Glutamatergic neuron (in vitro differentiated cells): ENCODE results near the gene BBS12. TPM values are rescaled to one million over a fixed set of nuclear protein-coding genes. Genes with fewer than 3 reads are reported as not detected.

Source experiments
- DNase-seq: peaks from one replicate; pipeline ENCODE4 v3.0.0; 2022
- H3K27ac Mint-ChIP-seq: one replicate; pipeline ENCODE4 v1.8.0; 2020; ENCODE audit warnings: mild to moderate bottlenecking, mixed read lengths, inconsistent platforms; ENCODE audit not compliant: unreplicated experiment
- H3K27me3 Mint-ChIP-seq: one replicate; pipeline ENCODE4 v1.8.0; 2020; ENCODE audit warnings: mild to moderate bottlenecking, moderate library complexity, mixed read lengths, inconsistent platforms; ENCODE audit not compliant: unreplicated experiment
- H3K36me3 Mint-ChIP-seq: one replicate; pipeline ENCODE4 v1.8.0; 2020; ENCODE audit warnings: mild to moderate bottlenecking, mixed read lengths, inconsistent platforms; ENCODE audit not compliant: unreplicated experiment
- H3K4me1 Mint-ChIP-seq: one replicate; pipeline ENCODE4 v1.8.0; 2020; ENCODE audit warnings: mild to moderate bottlenecking, low read depth, mixed read lengths, inconsistent platforms; ENCODE audit not compliant: unreplicated experiment
- H3K4me3 Mint-ChIP-seq: one replicate; pipeline ENCODE4 v1.8.0; 2020; ENCODE audit warnings: mild to moderate bottlenecking, mixed read lengths, inconsistent platforms; ENCODE audit not compliant: unreplicated experiment
- H3K9me3 Mint-ChIP-seq: one replicate; pipeline ENCODE4 v1.8.0; 2020; ENCODE audit warnings: mild to moderate bottlenecking, moderate library complexity, mixed read lengths, inconsistent platforms; ENCODE audit not compliant: unreplicated experiment
- total RNA-seq: library from RNA; stranded (reverse); fragmentation: NEBNext Ultra II Directional; extraction: Animal tissue kit (Norgen Biotek cat#: 25700); gene quantifications from one replicate; pipeline ENCODE4 v1.2.1, GENCODE V29; 2021; ENCODE audit not compliant: unreplicated experiment
- TF ChIP-seq, protein P1 (sequence below): fragments of 200-600 bp; sonication (generic); IDR thresholded peaks from one replicate; pipeline ENCODE4 v1.5.0; 2021; ENCODE audit not compliant: partially characterized antibody, unreplicated experiment

Gene BBS12
- total RNA-seq, 1 donor from 2014 or later: 2.8 TPM

DNA sequence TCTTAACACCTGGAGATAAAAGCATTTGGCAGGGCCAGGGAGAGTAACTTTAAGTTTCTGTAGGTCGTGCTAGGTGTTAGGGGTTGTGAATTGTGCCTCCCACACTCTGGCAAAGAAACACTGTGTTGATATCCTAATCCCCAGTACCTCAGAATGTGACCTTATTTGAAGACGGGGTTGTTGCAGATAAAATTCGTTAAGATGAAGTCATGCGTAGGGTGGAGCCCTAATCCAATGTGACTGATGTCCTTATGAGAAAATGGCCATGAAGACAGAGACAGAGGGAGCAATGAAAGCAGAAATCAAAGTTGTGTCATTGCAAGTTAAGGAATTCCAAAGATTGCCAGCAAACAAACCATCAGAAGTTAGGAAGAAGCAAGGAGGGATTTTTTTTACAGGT, 40.5 kb upstream of the BBS12 start:
- H3K27me3 Mint-ChIP-seq: no peaks in the 10 kb centered on the region
- no peak overlapping the region for H3K4me3 Mint-ChIP-seq
- no peak for DNase-seq
- H3K9me3 Mint-ChIP-seq: no peaks in the 10 kb centered on the region
- TF ChIP-seq, protein P1, sequence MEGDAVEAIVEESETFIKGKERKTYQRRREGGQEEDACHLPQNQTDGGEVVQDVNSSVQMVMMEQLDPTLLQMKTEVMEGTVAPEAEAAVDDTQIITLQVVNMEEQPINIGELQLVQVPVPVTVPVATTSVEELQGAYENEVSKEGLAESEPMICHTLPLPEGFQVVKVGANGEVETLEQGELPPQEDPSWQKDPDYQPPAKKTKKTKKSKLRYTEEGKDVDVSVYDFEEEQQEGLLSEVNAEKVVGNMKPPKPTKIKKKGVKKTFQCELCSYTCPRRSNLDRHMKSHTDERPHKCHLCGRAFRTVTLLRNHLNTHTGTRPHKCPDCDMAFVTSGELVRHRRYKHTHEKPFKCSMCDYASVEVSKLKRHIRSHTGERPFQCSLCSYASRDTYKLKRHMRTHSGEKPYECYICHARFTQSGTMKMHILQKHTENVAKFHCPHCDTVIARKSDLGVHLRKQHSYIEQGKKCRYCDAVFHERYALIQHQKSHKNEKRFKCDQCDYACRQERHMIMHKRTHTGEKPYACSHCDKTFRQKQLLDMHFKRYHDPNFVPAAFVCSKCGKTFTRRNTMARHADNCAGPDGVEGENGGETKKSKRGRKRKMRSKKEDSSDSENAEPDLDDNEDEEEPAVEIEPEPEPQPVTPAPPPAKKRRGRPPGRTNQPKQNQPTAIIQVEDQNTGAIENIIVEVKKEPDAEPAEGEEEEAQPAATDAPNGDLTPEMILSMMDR: no peak
- H3K36me3 Mint-ChIP-seq: no peaks in the 10 kb centered on the region
- H3K4me1 Mint-ChIP-seq: no peaks in the 10 kb centered on the region
- no peak overlapping the region for H3K27ac Mint-ChIP-seq

DNA sequence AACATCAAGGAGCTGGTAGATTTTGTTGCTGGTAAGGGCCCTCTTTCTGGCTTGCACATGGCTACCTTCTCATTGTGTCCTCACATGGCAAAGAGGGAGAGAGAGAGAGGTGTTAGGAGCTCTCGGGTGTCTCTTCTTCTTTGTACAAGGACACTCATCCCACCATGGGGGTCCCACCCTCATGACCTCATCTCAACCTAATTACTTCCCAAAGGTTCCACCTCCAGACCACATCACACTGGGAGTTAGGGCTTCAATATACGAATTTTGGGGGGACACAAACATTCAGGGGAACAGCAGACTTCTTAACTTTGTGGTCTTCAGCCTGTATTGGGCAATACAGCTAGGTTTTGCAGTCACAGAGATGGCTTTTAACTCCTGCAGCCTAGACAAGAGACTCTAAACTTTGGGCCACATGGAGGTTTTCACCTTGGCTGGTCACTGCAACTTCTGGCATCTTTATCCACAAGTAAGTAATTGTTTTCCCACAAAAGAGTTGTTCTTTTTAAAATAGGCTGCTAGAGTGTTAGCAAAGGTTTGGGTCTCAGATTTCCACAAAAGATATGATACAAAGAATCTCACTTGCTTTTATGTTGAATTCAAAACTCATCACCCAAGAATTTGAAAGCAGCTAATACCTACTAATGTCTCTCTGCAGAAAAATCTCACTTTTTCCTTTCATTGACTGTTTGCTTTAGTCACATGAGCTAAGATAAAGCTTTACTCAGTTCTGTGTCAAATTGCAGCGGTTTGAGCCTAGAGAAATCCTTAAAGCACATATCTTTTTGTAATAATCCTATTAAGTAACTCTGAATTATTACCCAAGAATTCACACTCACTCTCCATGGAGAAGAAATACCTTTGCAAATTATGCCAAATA, 39.6 kb upstream of the BBS12 start:
- no peaks in the 10 kb centered on the region for H3K36me3 Mint-ChIP-seq
- no peak for DNase-seq
- H3K27me3 Mint-ChIP-seq: no peaks in the 10 kb centered on the region
- TF ChIP-seq, protein P1: no peak
- H3K4me3 Mint-ChIP-seq: no peak overlapping the region
- no peaks in the 10 kb centered on the region for H3K9me3 Mint-ChIP-seq
- H3K4me1 Mint-ChIP-seq: no peaks in the 10 kb centered on the region
- no peak overlapping the region for H3K27ac Mint-ChIP-seq

DNA sequence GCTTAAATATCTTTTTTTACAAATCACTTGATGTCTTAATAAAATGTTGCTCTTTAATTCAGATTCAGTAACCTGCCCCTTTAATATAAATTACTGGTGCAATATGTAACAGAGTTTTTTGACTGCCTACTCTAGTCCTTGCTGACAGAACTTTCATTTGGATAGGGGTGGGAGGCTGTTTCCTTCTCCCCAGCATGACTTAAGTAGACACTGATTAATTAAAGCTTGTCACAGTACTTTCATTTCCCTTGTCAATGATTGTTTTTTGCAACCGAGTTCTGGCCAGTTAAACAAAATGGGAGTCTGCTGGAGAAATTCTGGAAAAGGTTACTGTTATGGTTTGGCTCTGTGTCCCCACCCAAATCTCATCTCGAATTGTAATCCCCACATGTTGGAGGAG, 37.3 kb upstream of the BBS12 start:
- H3K36me3 Mint-ChIP-seq: no peaks in the 10 kb centered on the region
- no peak for DNase-seq
- H3K9me3 Mint-ChIP-seq: no peaks in the 10 kb centered on the region
- TF ChIP-seq, protein P1: no peak
- no peak overlapping the region for H3K4me3 Mint-ChIP-seq
- no peaks in the 10 kb centered on the region for H3K27me3 Mint-ChIP-seq
- no peaks in the 10 kb centered on the region for H3K4me1 Mint-ChIP-seq
- no peak overlapping the region for H3K27ac Mint-ChIP-seq

DNA sequence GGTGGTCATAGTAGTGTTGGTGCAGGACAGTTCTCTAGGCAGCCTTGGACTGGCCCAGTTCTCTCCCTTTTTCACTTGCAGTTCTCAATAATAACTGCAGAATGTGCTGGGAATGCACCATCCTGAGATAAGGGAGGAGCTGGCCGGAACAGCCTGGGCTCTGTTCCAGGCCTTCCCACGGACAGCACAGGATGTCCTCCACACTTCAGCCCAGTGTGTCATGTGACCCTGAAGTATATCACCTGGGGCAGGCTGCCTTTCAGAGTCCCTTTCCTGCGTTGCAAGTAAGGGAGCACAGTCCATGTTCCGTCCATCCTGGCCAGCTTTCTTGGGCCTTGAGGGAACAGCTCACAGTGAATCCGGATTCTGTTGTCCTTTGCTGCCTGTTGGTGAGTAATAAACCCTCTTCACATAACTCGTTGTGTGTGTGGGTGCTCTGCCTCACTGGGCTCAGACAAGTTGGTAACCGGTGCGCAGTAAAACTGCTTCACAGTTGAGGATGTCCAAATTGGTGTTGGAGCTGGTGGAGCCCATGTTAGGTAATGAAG, 32.3 kb upstream of the BBS12 start:
- H3K27ac Mint-ChIP-seq: no peak overlapping the region
- no peaks in the 10 kb centered on the region for H3K36me3 Mint-ChIP-seq
- no peaks in the 10 kb centered on the region for H3K4me1 Mint-ChIP-seq
- H3K4me3 Mint-ChIP-seq: no peak overlapping the region
- no peak for DNase-seq
- peaks cover 4% of the 10 kb centered on the region for H3K27me3 Mint-ChIP-seq
- no peaks in the 10 kb centered on the region for H3K9me3 Mint-ChIP-seq
- TF ChIP-seq, protein P1: no peak

DNA sequence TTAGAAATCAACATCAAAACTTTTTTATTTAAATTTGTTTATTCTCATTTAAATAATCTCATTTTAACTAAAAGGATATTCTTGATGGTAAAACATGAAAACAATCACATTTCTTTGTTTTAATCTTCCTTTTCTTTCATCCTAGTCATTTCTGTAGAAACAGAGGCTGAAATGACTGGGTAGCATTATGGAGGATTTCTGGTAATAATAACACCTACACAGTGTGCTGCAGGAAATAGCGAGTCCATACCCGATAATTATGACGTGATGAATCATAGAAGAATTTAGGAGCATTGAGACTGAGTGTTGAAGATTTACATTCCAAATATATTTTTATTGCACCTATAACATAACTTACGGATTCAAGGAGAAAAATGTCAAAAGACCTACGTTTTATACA, 31.4 kb upstream of the BBS12 start:
- H3K36me3 Mint-ChIP-seq: no peaks in the 10 kb centered on the region

More for the DNA sequence above, 31.4 kb upstream of the BBS12 start:
- Mint-ChIP-seq H3K27me3 (peaks cover 4% of the 10 kb centered on the region), H3K9me3 (no peaks in the 10 kb centered on the region), H3K4me3 (no peak overlapping the region), H3K27ac (no peak overlapping the region), H3K4me1 (no peaks in the 10 kb centered on the region)
- TF ChIP-seq, protein P1: no peak
- no peak for DNase-seq
